ENCODE data around the gene VASH1.

The VASH1 gene

DNA sequence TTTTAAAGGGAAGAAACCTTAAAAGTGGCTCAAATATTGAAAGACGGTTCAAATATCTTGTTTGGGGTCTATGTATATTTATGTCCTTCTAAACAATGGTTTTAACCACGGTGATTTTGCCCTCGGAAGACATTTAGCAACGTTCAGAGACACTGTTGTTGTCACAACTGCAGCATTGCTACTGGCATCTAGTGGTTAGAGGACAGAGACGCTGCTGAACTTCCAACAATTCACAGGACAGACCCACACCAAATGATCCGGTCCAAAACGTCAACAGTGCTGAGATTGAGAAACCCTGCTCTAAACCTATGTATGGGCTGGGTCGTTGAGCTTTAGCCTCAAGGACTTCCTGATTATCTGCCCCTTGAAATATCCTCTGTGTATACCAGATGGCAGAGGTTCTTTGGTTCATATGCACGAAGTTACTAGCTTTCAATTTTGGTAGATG, 49.7 kb downstream of the VASH1 start:
- Histone ChIP-seq H3K9ac (ENCODE audit: low read depth, low read length) (no peak overlapping the region), H3K4me1 (ENCODE audit: insufficient read depth, low read length) (peaks cover 7% of the 10 kb centered on the region; the same call in 1 of the 2 replicates), H3K27me3 (ENCODE audit: insufficient read depth, low read length) (no peaks in the 10 kb centered on the region), H3K27ac (ENCODE audit: low read length) (no peak overlapping the region), H3K9me3 (ENCODE audit: insufficient read depth, low read depth, low read length) (no peaks in the 10 kb centered on the region), H3K4me3 (ENCODE audit: low read length) (peak overlapping the region; percentile 42; the same call in 1 of the 2 replicates), H3K36me3 (ENCODE audit: insufficient read depth, low read depth, low read length) (peaks cover 37% of the 10 kb centered on the region)

DNA sequence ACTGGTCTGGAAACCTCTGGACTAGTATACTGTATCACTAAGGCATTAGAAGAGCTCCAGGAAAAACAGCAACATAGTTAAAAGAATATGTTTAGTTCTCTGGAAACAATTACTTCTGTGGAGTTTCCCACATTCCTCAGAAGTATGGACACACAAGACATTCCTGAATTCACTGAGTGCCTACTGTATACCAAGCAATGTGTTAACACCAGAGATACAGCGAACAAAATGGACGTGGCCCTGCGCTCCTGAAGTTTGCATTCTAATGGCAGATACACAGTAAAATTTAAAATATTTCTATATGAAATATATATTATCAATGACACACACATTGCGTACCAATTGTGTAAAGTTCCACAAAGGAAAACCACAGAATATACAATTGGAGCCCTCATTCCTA, 50.3 kb downstream of the VASH1 start:
- Histone ChIP-seq H3K9me3 (ENCODE audit: insufficient read depth, low read depth, low read length) (no peaks in the 10 kb centered on the region), H3K4me3 (ENCODE audit: low read length) (peak overlapping the region; percentile 95), H3K4me1 (ENCODE audit: insufficient read depth, low read length) (peaks cover 7% of the 10 kb centered on the region; the same call in 1 of the 2 replicates), H3K27me3 (ENCODE audit: insufficient read depth, low read length) (no peaks in the 10 kb centered on the region), H3K9ac (ENCODE audit: low read depth, low read length) (peak overlapping the region; percentile 86; the same call in 1 of the 2 replicates), H3K27ac (ENCODE audit: low read length) (no peak overlapping the region), H3K36me3 (ENCODE audit: insufficient read depth, low read depth, low read length) (peaks cover 31% of the 10 kb centered on the region)

- H3K9ac ChIP-seq (ENCODE audit: low read depth, low read length), result peak overlapping the region; percentile 86
- peak overlapping the region; percentile 95 for H3K4me3 ChIP-seq (ENCODE audit: low read length)
- peaks cover 7% of the 10 kb centered on the region; the same call in 1 of the 2 replicates for H3K4me1 ChIP-seq (ENCODE audit: insufficient read depth, low read length)
- H3K27ac ChIP-seq (ENCODE audit: low read length), result peak overlapping the region; percentile 59
- H3K36me3 ChIP-seq (ENCODE audit: insufficient read depth, low read depth, low read length), result peaks cover 26% of the 10 kb centered on the region
- peaks cover under 1% of the 10 kb centered on the region; the same call in 1 of the 2 replicates for H3K27me3 ChIP-seq (ENCODE audit: insufficient read depth, low read length)
- H3K9me3 ChIP-seq (ENCODE audit: insufficient read depth, low read depth, low read length), result no peaks in the 10 kb centered on the region
These were observed 50.8 kb downstream of the VASH1 start for GRCh38 chr14:76812093-76812421.

DNA sequence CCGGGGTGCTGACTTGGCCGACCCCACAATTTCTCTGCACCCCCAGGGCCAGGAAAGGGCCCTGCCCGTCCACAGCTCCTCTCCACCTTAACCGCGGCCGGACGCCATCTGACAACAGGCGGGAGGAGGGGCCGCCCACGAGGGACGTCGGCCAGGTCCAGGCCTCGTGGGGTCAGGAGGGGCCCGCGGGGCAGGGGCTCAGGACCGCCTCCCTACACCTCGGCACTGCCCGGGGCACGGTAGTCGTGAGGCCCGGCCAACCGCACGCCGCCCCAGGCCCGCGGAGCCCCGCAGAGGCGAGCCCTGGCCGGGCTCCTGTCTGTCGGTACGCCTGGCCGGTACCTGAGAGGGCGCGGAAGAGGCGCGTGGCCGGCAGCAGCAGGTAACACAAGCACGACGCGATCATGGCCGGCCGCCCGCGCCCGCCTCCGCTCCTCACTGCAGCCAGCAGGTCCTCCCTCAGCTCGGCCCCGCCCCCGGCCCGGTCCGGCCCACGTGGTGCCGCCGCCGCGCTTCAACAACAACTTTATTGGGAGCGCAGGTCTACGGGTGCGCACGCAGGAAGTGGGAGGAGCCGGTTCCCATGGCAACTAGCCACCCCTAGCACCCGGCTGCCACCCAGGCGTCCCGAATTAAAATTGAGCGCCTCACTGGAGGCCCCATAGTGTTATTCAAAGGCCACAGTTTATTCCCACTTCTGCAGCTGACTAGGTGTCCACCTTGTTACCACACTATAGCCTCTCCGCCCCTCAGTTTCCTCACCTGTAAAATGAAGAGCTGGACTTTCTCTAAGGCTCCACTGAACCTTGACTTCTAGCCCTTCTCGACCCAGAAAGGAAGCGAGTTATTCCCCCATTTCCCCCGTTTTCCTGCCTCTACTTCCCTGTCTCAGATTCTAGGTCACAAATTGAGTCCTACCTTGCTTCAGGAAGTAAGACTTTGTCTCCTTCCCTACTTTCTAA, 51.4 kb downstream of the VASH1 start, which contains the start of gene ANGEL1:
Gene ANGEL1 (minus strand): TSS at position 461 of the 962 bp plus-strand sequence. CDS start 55 bp downstream, at position 406.
- Histone ChIP-seq H3K4me1 (ENCODE audit: insufficient read depth, low read length) (peaks cover 7% of the 10 kb centered on the region; the same call in 1 of the 2 replicates), H3K27ac (ENCODE audit: low read length) (peak within 1 kb of the TSS; percentile 59), H3K27me3 (ENCODE audit: insufficient read depth, low read length) (peaks cover 7% of the 10 kb centered on the region), H3K9ac (ENCODE audit: low read depth, low read length) (peak within 1 kb of the TSS; percentile 86), H3K36me3 (ENCODE audit: insufficient read depth, low read depth, low read length) (peaks cover 20% of the 10 kb centered on the region), H3K9me3 (ENCODE audit: insufficient read depth, low read depth, low read length) (no peaks in the 10 kb centered on the region), H3K4me3 (ENCODE audit: low read length) (peak within 1 kb of the TSS; percentile 95)

DNA sequence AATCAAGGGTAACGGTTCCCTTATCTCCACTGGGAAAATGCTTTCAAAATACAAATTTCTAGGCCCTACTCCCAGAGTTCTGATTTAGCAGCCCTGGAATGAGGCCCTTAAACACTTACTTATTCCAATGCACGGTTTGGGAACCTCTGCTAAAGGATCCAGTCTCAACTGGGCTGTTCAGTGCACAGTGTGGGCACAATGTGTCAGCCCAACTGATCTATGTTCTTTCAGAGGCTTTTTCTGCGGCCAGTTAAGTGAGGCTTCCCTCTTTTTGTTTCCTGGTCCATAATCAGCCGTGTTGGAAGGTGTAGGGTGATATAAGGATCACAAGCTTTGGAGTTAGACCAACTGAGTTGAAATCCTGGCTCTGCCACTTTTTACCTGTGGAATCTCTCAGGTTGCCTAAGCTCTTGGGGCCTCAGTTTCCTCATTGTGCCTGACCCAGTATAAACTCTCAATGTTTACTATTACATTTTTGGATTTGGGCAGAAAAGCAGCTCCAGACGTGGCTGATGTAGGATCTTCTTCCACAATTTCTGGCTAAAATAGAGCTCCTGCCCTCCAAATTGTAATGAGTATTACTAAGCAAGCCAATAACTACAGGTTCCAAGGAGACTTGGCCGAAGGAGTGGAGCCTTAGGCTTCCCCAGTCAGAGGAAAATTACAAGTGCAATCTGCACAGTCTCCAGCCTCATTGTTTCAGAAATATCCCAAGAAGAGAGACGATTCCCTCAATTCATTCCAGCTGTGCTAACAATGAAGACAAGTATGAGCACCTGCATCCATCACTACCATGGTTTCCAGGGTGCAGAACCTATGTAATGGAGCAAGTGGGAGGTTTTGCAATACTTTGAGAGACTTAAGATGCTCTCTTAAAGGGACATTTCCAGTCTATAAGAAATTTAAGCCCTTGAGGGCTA, 53.7 kb downstream of the VASH1 start:
- Histone ChIP-seq H3K36me3 (ENCODE audit: insufficient read depth, low read depth, low read length) (no peaks in the 10 kb centered on the region), H3K9me3 (ENCODE audit: insufficient read depth, low read depth, low read length) (no peaks in the 10 kb centered on the region), H3K27ac (ENCODE audit: low read length) (no peak overlapping the region), H3K4me3 (ENCODE audit: low read length) (no peak overlapping the region), H3K4me1 (ENCODE audit: insufficient read depth, low read length) (peaks cover 7% of the 10 kb centered on the region; the same call in 1 of the 2 replicates), H3K9ac (ENCODE audit: low read depth, low read length) (no peak overlapping the region), H3K27me3 (ENCODE audit: insufficient read depth, low read length) (peaks cover 11% of the 10 kb centered on the region)

DNA sequence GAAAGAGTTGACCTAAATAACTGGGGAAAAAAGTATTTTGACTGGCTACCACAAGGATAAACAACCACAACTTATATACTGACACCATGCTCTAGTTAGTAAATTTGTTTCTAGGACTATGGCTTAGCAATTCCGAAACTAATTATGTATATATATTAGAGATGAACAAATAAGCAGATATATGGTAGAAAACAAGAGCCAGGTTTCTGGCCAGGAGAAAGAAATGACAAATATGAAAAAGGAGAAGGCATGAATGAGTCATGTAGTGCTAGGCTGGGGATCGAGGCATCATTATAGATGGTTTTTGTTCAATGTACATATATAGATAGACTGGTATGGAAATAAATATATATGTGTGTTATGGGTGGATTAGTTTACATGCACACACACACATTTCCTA, 59.4 kb downstream of the VASH1 start:
- Histone ChIP-seq H3K4me3 (ENCODE audit: low read length) (no peak overlapping the region), H3K9ac (ENCODE audit: low read depth, low read length) (no peak overlapping the region), H3K9me3 (ENCODE audit: insufficient read depth, low read depth, low read length) (no peaks in the 10 kb centered on the region), H3K27me3 (ENCODE audit: insufficient read depth, low read length) (peaks cover 11% of the 10 kb centered on the region), H3K4me1 (ENCODE audit: insufficient read depth, low read length) (no peaks in the 10 kb centered on the region), H3K27ac (ENCODE audit: low read length) (no peak overlapping the region), H3K36me3 (ENCODE audit: insufficient read depth, low read depth, low read length) (no peaks in the 10 kb centered on the region)

DNA sequence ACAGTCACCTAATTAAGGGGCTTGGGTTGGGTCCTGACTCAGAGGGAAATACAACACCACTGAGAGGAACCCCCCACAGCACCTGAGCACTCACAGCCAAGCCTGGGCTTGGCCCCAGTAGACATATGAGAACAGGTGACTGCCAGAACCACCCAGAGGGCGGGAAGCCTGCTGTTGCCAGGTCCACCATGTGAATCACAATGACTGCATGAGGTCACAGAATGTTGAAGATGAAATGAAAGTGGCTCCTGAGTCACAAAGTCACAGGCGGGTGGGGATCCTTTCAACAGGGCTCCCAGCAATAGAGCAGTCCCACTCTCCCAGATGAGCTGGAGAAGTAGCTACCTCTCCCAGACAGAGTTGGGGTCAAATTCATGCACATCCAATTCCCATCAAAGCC, 64.9 kb downstream of the VASH1 start, which contains the start of gene LRRC74A:
Gene LRRC74A (plus strand): TSS at position 287 of the 400 bp plus-strand sequence. CDS start 290 bp downstream, outside the sequence.
- no peak within 1 kb of the TSS for H3K9ac ChIP-seq (ENCODE audit: low read depth, low read length)
- H3K4me1 ChIP-seq (ENCODE audit: insufficient read depth, low read length), result peaks cover 3% of the 10 kb centered on the region; the same call in 1 of the 2 replicates

GRCh38 chr14:76827696-76828296, 66.5 kb downstream of the VASH1 start:
- Histone ChIP-seq H3K9me3 (ENCODE audit: insufficient read depth, low read depth, low read length) (no peaks in the 10 kb centered on the region), H3K27me3 (ENCODE audit: insufficient read depth, low read length) (peaks cover 12% of the 10 kb centered on the region; the same call in 1 of the 2 replicates), H3K9ac (ENCODE audit: low read depth, low read length) (no peak overlapping the region), H3K4me3 (ENCODE audit: low read length) (no peak overlapping the region), H3K4me1 (ENCODE audit: insufficient read depth, low read length) (peaks cover 3% of the 10 kb centered on the region; the same call in 1 of the 2 replicates), H3K27ac (ENCODE audit: low read length) (no peak overlapping the region), H3K36me3 (ENCODE audit: insufficient read depth, low read depth, low read length) (no peaks in the 10 kb centered on the region)

More for the DNA sequence above, 64.9 kb downstream of the VASH1 start, which contains the start of gene LRRC74A:
- H3K9me3 ChIP-seq (ENCODE audit: insufficient read depth, low read depth, low read length), result no peaks in the 10 kb centered on the region
- no peaks in the 10 kb centered on the region for H3K36me3 ChIP-seq (ENCODE audit: insufficient read depth, low read depth, low read length)
- H3K27ac ChIP-seq (ENCODE audit: low read length), result no peak within 1 kb of the TSS
- H3K27me3 ChIP-seq (ENCODE audit: insufficient read depth, low read length), result peaks cover 12% of the 10 kb centered on the region; the same call in 1 of the 2 replicates
- no peak within 1 kb of the TSS for H3K4me3 ChIP-seq (ENCODE audit: low read length)

GRCh38 chr14:76828339-76829012, 67.2 kb downstream of the VASH1 start:
- Histone ChIP-seq H3K27me3 (ENCODE audit: insufficient read depth, low read length) (peaks cover 12% of the 10 kb centered on the region; the same call in 1 of the 2 replicates), H3K4me1 (ENCODE audit: insufficient read depth, low read length) (peaks cover 3% of the 10 kb centered on the region; the same call in 1 of the 2 replicates), H3K36me3 (ENCODE audit: insufficient read depth, low read depth, low read length) (no peaks in the 10 kb centered on the region), H3K9me3 (ENCODE audit: insufficient read depth, low read depth, low read length) (no peaks in the 10 kb centered on the region), H3K4me3 (ENCODE audit: low read length) (no peak overlapping the region), H3K27ac (ENCODE audit: low read length) (no peak overlapping the region), H3K9ac (ENCODE audit: low read depth, low read length) (no peak overlapping the region)

DNA sequence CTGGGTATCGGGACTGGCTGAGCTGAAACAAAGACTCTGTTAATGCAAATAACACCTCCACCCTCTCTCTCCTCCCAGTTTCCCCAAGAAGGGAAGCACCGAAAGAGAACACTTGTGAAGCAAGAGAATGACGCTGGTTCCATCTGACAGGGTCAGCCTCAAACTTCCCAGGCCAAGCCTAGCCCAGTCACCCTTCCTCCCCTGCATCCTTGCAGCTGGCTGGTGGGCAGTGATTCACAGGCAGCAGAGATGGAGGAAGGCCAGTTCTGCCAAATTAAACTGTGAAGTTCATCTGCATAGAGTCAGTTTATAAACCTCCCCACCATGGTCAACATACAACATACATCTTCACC, 67.7 kb downstream of the VASH1 start:
- Histone ChIP-seq H3K27ac (ENCODE audit: low read length) (no peak overlapping the region), H3K4me1 (ENCODE audit: insufficient read depth, low read length) (peaks cover 3% of the 10 kb centered on the region; the same call in 1 of the 2 replicates), H3K27me3 (ENCODE audit: insufficient read depth, low read length) (peaks cover 12% of the 10 kb centered on the region; the same call in 1 of the 2 replicates), H3K9me3 (ENCODE audit: insufficient read depth, low read depth, low read length) (no peaks in the 10 kb centered on the region), H3K36me3 (ENCODE audit: insufficient read depth, low read depth, low read length) (no peaks in the 10 kb centered on the region), H3K9ac (ENCODE audit: low read depth, low read length) (no peak overlapping the region), H3K4me3 (ENCODE audit: low read length) (no peak overlapping the region)
